Measurements from ENCODE around the gene PP2D1.
"Not testable (repeated sequence)": the region's sequence is repeated elsewhere in the genome, so short reads cannot be mapped to it uniquely, and the experiment has no call there.

The PP2D1 gene, protein sequence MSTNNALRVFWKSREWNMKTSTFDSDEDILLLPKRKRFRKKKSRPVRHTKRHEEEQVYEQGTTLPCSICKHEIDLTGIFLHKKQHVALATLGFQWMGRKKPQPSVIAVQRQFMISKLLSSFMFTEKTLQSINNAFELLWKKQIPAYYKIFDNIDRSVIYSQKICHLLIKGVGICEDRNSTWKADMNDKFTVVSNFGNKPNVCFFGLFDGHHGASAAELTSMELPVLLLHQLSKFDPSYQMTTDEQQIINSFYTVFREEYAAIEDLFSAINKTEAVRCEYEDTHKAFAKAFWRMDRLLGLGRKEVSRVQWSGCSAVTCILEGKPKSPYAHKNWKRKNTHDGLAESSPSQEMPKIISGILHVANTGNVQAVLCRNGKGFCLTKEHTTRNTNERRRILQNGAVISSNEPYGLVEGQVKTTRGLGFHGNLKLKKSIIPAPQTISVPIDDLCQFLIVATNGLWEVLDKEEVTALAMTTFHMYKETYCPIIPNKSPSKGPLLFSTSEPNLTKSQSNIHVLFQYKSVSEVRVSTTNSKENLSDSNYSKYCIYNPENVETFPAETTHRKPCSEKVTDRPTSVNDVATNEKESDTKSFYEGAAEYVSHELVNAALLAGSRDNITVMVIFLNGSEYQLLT

DNA sequence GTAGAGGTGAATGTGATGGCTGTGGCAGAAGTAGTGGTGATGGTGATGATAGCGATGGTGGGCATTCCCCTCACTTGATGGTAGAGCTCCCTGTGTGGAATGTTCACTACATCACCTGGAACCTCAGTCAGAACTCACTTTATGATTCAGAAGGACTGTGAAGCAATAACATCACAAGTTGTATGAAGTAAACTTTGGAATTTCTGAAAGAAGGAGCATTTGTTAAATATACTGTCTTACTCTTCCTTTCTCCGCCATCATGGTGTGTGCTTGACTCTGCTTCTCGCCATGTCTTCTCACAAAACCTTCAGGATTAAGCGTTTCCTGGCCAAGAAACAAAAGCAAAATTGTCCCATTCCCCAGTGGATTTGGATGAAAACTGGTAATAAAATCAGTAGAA lies at the start of gene PP2D1:
TSS of gene PP2D1 (minus strand) at position 101 of the 400 bp plus-strand sequence. CDS start 192 bp downstream, outside the sequence.
- no peak for DNase-seq

DNA sequence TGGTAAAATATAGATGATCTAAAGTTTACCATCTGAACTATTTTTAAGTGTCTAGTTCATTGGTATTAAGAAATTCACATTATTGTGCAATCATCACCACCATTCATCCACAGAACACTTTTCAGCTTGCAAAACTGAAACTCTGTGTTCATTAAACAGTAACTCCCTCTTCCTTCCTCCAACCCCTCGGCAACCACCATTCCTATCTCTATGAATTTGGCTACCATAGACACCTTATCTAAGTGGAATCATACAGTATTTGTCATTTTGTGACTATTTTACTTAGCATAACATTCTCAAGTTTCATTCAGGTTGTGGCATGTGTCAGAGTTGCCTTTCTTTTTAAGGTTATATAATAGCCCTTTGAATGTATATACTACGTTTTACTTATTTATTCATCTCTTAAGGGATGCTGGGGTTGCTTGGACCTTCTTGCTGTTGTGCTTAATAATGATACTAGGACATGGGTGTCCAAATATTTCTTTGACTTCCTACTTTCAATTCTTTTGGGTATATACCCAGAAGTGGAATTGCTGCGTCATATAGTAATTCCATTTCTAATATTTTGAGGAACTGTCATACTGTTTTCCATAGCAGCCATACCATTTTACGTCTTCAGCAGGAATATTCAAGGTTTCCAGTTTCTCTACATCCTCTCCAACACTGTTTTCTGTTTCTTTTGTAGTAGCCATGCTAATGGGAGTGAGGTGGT lies 49.1 kb upstream of the PP2D1 start:
- DNase-seq = peak; percentile 25

DNA sequence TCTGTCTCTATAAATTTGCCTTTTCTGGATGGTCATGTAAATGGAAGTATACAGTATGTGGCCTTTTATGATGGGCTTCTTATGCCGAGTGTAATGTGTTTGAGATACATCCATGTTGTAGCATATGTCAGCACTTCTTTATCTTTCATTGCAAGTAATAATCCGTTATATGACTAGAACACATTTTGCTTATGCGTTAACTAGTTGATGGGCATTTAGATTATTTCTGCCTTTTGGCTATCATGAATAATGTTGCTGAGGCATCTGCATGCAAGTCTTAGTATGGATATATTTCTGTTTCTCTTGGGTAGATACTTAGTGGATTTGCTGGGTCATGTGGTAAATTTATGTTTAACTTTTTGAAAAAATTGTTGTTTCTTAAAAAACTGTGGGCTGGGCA lies 47.9 kb upstream of the PP2D1 start:
- no peak for DNase-seq

DNA sequence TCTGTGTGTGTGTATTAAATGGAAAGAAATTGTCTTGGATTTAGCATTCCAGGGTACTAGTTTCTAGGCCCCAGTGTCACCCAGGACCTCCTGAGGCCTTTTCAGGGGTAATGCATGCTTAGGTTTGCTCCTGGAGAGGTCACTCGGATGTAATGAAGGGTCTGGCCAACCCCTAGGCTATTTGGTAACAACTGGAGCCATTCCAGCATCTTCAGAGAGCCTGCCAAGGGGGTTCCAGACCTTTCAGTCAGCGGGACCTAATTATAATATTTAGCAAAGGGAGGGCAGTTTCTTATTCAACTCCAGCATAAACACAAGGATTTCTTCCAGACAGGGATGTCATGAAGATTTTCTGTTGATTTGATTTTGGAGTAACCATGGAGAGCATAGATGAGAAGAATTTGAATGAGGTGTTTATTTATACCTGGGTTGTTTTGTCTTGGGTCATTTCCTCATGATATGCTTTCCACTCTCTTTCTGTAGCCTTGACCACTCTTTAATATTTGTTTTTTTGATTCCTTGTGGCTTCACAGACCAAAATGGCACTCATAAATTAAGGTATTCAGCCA lies 45.6 kb upstream of the PP2D1 start:
- DNase-seq = no peak

DNA sequence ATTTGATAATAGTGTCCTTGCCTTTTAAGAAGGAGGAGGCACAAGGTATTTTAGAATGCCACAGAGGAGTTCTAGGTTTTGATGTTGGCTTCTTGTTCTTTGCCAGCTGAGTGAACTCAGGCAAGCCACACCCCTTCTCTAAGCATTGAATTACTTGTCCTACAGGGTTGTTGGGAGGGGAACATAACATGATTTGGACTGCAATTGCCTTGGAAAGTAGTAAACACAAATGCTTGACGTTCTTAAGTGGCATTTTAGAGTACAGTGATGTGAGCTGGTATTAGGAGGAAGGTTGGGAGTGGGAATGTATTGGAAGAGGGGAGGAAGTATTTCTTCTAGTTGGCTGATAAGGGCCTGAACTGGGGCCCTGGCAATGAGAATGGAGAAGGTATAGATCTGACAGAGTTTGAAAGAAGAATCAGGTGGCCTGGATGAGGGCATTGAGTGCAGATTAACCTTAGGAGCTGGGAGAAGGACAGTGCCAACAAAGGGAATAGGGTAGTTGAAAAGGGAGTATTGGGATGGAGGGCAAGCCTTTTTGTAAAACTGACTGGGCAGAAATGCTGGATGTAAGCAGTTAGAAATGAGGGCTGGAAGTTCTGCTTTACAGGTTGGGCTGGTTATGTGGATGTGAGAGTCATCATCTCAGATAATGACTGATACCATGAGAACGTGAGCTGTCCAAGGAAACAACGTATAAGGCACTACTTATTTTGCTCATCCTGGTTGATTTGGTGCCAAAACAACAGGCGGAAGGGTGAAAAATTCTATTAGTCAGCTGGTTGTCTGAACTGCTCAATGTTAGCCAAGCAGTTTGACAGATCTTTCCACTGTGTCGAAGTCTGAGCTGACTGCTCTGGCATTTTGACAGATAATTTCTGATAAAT lies 44.9 kb upstream of the PP2D1 start:
- no peak for DNase-seq

DNA sequence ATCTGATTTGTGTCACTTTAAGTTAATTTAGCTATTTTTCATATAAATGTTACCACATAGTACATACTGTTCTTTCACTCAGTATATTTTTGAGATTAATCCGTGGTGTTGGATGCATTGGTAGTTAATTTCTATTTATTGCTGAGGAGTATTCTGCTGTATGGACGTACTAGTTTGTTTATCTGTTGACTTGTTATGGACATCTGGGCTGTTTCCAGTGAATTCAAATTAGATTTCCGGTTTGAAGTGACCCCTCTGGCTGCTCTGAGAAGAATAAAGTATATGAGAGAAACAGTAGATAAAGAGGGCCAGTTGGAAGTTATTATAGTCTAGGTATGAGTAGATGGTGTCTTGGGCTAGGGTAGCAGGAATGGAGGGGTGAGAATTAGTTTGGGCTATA lies 43.8 kb upstream of the PP2D1 start:
- DNase-seq = no peak

DNA sequence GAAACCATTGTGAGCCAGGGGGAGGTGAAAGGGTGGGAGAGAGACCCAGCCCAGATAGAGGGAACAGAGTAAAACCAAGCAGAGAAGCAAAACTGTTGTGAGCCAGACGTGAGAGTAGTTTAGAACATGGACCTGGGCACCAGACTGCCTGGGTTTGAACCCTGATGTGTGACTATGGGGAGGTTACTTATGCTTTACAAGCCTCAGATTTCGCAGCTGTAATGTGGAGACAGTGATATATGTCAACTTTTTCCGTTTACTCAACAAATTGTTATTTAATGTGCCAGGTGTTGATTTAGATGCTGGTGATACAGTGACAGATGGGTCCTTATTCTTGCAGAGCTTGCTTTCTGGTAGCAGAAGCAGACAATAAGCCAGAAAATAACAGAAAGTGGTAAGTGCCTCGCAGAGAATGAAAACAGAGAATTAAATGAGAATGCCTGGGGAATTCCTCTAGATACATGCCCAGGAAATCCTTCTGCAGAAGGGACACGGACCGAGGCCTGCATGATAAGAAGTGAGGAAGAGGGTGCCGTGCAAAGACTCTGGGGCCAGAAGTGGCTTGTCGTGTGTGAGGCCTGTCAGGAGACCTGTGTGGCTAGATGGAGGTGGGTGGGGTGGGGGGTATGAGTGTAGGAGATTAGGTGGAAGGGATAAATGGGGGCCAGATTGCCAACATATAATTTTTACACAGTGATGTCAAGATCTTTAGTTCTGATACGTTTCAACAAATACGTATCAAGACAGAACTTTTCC lies 43.1 kb upstream of the PP2D1 start:
- DNase-seq = no peak

DNA sequence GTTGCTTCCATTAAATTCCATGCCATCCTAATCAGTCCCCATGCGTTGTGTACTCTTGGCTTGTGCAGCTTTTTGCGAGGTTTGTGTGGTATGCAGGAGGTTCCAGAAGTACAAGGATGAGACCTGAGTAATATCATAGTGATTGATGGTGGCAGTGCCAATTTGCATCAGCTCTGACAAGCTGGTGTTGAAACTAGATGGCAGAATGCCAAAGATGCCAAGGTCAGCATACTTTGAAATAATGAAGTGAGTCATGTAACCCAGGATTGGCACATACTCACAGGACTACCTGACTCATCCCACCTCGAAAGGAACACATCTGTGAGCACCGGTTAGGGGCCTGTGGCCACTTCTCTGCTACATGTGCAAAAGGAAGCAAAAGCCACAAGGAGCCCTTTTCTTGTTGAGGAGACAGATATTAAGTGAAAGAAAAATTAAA lies 42.5 kb upstream of the PP2D1 start:
- no peak for DNase-seq

DNA sequence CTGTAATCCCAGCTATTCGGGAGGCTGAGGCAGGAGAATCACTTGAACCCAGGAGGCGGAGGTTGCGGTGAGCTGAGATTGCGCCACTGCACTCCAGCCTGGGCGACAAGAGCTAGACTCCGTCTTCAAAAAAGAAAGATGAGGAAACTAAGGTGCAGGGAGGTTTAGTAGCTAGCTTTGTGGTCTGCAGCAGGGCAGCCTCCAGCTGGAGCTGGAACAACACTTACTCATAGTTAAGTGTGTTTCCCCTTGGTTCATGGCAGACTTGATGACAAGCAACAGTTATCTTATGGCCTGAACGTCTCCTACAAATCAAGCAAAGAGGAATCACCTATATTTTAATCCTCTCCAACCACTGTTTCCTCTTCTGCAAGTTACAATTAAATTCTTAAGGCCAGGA lies 40.8 kb upstream of the PP2D1 start:
- no peak for DNase-seq

DNA sequence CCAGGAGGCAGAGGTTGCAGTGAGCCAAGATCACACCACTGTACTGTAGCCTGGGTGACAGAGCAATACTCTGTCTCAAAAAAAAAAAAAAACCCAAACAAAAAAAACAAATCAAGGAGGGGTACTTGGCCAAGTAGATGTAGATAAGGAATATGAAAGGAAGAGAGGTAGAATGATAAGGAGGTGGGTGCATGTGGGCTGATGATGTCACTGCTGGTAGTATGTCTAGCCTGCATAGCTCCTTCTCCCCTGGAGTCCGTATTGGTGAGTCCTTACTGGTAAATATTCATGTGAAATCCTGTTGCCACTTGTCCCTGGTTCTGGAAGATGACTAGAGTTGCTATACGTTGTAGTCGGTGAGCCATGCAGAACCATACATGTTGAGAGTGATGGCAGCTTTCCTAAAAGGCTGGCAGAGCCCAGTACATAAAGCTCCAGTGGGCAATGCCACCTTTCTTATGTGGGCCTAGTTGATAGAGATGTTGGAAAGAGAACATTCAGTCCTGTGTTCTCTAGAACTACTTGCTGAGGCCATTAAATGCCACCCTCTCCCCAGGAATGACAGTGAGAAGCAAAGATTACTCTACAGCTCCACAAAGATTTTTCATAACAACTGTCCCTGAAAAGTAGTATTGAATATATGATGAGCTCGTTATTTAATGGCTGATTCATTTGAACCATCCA lies 39.2 kb upstream of the PP2D1 start:
- no peak for DNase-seq

DNA sequence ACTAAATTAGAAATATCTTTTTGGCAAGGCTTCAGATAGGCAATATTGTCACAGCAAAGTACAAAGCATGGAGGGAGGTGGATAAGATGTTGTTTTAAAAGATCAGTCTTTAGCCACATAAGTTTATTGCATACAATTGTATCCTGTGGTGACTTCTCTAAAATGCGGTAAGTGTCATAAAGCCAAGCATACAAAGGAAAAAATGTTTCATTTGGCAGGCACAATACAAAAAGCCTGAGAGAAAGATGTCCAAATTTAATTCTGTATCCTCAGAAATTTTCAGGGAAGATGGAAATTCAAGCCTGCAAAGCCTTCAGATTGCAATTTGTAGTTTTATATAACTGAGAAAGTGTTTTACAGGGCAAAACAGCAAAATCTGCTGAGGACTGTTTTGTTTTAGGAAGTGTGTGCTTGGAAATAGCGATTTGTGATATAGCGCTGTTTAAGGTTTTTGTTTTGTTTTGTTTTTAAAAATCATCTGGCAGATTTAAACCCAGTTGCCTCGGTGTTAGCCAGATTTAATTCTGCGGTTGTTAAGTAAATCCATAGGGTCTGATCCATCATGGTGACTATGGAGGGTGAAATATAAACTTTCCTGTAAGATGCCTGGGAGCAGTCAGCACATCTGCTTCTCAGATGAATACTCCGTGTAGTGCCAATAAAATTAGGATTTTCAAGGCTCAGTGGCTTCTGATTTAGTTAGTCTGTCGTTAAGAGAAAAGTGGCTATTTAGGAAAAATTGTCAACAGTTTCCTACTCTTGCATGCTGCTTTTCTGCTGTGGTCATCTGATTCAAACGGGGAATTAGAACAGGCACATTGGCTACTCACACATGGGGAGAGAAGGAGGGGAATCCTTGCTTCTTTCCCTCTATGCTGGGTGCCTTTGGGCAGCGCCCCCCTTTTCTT lies 36.2 kb upstream of the PP2D1 start:
- DNase-seq = peak; percentile 56

DNA sequence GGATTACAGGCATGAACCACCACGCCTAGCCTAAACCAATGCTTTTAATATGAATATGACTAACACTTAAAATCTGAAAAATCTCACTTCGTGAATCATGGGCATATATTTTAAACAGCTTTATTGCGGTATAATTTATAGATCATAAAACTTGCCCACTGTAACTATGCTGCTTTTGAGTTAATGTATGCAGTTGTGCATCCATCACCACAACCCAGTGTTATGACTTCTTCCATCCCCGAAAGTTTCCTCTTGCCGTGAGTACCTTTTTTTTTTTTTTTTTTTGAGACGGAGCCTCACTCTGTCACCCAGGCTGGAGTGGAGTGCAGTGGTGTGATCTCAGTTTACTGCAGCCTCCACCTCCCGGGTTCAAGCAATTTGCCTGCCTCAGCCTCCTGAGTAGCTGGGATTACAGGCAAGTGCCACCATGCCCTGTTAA lies 35.3 kb upstream of the PP2D1 start:
- DNase-seq = no peak

DNA sequence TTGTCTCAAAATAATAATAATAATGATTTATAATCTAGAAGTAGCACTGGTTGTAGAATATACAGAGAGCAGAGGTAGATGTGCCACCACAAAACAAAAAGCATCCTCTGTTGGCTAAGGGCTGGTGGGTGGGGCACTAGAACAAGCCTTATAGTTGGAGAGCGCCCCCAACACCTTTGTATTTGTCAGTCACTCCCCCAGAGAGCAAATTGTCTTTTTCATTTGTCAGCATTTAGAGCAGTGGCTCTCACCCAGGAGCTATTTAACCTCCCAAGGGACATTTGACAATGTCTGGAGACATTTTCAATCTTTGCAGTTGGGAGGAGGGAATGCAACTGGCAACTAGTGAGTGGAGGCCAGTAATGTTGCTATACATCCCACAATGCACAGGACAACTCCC lies 34.5 kb upstream of the PP2D1 start:
- DNase-seq = no peak

DNA sequence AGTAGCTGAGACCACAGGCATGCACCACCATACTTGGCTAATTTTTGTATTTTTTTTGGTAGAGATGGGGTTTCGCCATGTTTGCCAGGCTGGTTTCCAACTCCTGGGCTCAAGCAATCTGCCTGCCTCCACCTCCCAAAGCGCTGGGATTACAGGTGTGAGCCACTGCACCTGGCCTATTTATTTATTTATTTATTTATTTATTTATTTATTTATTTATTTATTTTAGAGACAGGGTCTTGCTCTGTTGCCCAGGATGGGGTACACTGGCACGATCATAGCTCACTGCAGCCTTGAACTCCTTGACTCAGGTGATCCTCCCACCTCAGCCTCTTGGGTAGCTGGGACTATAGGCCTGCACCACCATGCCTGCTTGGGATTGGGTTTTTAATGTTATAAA lies 33.1 kb upstream of the PP2D1 start:
- DNase-seq = not testable (repeated sequence)

DNA sequence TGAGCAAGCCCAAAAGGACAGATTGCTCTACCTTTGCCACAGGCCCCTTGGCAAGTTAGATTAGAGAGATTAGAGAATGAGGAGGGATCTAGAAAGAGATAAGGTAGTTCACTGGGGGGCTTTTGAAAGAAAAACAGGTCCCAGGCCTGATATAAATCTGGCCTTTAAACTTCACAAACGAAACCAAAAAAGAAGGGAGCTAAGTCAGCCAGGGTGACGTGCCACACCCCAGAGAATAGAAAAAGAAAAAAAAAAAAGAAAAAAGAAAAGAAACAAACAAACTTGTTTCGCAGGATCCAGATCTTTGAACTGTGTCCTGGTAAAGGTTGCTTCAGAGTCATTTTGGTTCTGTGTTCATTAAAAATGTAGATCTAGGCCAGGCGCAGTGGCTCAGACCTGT lies 31.8 kb upstream of the PP2D1 start:
- DNase-seq = no peak

DNA sequence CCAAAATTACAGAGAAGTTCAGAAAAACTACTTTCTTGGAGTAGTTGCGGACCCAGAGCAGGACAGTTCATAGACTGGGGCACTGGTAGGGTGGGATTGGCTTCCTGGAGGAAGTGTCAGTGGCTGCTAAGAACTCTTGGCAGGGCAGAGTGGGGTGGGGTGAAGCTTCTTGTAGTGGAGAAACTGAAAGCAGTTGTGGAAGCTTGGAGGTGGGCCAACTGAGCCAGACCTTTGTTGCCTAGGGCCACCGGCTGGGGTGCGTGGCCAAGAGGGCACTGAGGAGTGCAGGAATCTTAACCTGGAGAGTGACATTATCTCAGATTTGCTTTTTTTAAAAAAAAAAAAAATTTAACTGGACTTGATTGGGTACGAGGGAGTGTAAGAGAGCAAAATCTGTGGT lies 31.3 kb upstream of the PP2D1 start:
- DNase-seq = no peak

DNA sequence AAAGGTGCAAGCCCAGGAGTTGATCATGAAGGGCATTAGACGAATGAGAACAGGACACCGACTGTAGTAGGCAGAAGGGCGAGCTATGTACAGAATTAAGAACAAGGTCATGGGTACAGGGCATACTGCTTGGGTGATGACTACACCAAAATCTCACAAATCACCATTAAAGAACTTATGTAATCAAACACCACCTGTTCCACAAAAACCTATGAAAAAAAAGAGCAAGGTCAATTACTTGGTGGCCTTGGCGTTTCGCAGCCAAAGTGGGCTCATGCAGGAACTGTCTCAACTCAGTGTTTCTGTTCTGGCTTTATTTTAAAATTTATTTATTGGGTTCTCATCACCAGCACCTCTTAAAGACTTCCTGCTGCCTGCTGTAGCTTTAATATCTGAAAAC lies 30.3 kb upstream of the PP2D1 start:
- no peak for DNase-seq

DNA sequence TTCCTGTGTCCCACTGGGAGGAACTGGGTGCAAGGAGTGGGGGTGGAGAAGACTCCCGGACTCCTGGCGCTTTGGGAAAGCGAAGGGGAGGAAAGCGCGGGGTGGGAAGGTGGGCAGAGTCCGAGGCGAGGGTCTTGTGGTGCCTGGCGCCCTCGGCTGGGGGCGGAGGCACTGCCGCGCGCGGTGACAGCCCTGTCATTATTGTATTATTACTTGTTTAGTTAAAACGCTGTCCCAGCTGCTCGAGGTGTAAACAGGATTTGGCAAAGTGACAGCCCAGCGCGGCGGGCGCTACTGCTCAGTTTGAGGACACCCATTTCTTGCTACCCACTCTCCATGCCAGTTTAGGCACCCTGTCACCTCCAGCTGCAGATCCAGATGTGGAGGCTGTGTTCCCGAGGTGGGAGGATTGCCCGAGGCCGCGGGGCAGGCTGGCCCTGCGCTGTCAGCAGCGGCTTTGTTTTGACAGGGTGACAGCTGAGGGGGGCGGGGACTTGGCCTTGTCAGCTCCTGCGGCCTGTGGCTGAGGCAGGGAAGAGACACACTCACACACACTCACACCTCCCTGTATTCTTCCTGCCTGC lies 29.2 kb upstream of the PP2D1 start:
- DNase-seq = peak; percentile 91

DNA sequence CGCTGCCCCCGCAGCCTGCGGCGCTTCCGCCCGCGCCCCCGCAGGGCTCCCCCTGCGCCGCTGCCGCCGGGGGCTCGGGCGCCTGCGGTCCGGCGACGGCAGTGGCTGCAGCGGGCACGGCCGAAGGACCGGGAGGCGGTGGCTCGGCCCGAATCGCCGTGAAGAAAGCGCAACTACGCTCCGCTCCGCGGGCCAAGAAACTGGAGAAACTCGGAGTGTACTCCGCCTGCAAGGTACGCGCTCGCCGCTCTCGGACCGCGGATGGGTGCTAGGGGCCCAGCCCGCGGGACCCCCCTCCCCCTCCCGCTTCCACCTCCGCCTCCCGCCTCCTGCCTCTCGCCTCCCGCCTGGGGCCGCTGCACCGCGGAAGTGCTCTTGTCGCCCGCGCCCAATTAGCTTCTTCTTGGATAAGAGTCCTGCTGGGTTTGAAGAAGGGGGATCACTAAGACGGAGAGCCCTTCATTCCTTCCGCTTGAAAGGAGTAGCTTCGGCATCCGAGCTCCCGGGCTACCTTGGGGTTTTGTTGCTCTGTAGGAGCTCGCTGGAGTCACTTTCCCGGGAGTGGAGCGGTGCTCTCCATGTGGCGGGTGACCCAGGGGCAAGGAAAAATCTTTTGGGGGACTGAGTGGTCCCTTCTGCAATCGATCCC lies 28.6 kb upstream of the PP2D1 start:
- DNase-seq = peak; percentile 92

Measured in eye (tissue), 1 donor.